ENCODE data around the gene GNPTAB.

GRCh38 chr12:101832030-101832429, 1.3 kb upstream of the GNPTAB start:
- TF ChIP-seq POLR2A (IDR thresholded peaks at IDR 0.05) = no peak
- TF ChIP-seq CTCF (IDR thresholded peaks at IDR 0.05) = no peak
